GM19468 (cell line): Measurements from ENCODE around the gene D2HGDH.

Experiments used
- ATAC-seq: cut with Tn5 transposase; IDR thresholded peaks from one replicate; pipeline ENCODE4 v1.9.1; 2021; ENCODE audit warnings: mild to moderate bottlenecking, moderate library complexity, moderate number of reproducible peaks; ENCODE audit not compliant: unreplicated experiment; ENCODE audit errors: extremely low read depth

D2HGDH gene

GRCh38 chr2:241767464-241768250, 33.2 kb downstream of the D2HGDH start:
- no peak for ATAC-seq

GRCh38 chr2:241768251-241768711, 33.9 kb downstream of the D2HGDH start:
- no peak for ATAC-seq

- no peak for ATAC-seq
These were observed 34.4 kb downstream of the D2HGDH start for GRCh38 chr2:241768850-241769249.

GRCh38 chr2:241769819-241770184, 35.4 kb downstream of the D2HGDH start:
- no peak for ATAC-seq

GRCh38 chr2:241770185-241770935, 35.9 kb downstream of the D2HGDH start:
- no peak for ATAC-seq

GRCh38 chr2:241770936-241771285, 36.5 kb downstream of the D2HGDH start:
- ATAC-seq: no peak

- ATAC-seq: no peak
These were observed 37.0 kb downstream of the D2HGDH start for GRCh38 chr2:241771286-241772062.

GRCh38 chr2:241772063-241772499, 37.7 kb downstream of the D2HGDH start:
- no peak for ATAC-seq

- ATAC-seq: no peak
These were observed 39.3 kb downstream of the D2HGDH start for GRCh38 chr2:241773511-241774418.

GRCh38 chr2:241774419-241775222, 40.2 kb downstream of the D2HGDH start:
- no peak for ATAC-seq

- no peak for ATAC-seq
These were observed 41.1 kb downstream of the D2HGDH start for GRCh38 chr2:241775223-241776177.

GRCh38 chr2:241776336-241777169, 42.1 kb downstream of the D2HGDH start, which contains the start of gene GAL3ST2:
TSS of gene GAL3ST2 (plus strand) at chr2:241776822. CDS start at chr2:241776956, 134 bp downstream.
- ATAC-seq: no peak

GRCh38 chr2:241777170-241777685, 42.8 kb downstream of the D2HGDH start:
- no peak for ATAC-seq

- ATAC-seq: no peak
These were observed 43.5 kb downstream of the D2HGDH start for GRCh38 chr2:241777686-241778627.

GRCh38 chr2:241780939-241781569, 46.6 kb downstream of the D2HGDH start:
- no peak for ATAC-seq
